GM12878 (cell line): ENCODE results near the gene NOD2. TPM values are rescaled to one million over a fixed set of nuclear protein-coding genes. Genes with fewer than 3 reads are reported as not detected.

Source experiments
- JUND ChIP-seq: IDR thresholded peaks from 2 replicates; pipeline ENCODE4 v1.6.1; 2012; ENCODE audit warnings: low read depth, mild to moderate bottlenecking, low read length, improper control_type of control experiment, moderate library complexity
- MEF2A ChIP-seq: IDR thresholded peaks from 2 replicates; pipeline ENCODE4 v1.6.1; 2011; ENCODE audit warnings: low read depth, mild to moderate bottlenecking, low read length, moderate library complexity; ENCODE audit not compliant: insufficient read depth
- RAD21 ChIP-seq: IDR thresholded peaks from 2 replicates; pipeline ENCODE4 v1.6.1; 2011; ENCODE audit warnings: mild to moderate bottlenecking, low read depth, low read length, moderate library complexity; ENCODE audit not compliant: insufficient read depth
- RUNX3 ChIP-seq: IDR thresholded peaks from 2 replicates; pipeline ENCODE4 v1.6.1; 2012; ENCODE audit warnings: low read length, inconsistent platforms
- STAT3 ChIP-seq: IDR thresholded peaks from 2 replicates; pipeline ENCODE4 v1.6.1; 2011; ENCODE audit warnings: low read depth, low read length, improper control_type of control experiment
- SUPT20H ChIP-seq: IDR thresholded peaks from 2 replicates; pipeline ENCODE4 v1.6.1; 2011; ENCODE audit warnings: low read depth, mild to moderate bottlenecking, low read length, moderate library complexity, borderline replicate concordance; ENCODE audit not compliant: control insufficient read depth
- WRNIP1 ChIP-seq: IDR thresholded peaks from 2 replicates; pipeline ENCODE4 v1.6.1; 2011; ENCODE audit warnings: low read depth, low read length, improper control_type of control experiment, borderline replicate concordance
- polyA plus RNA-seq, 11 experiments: library from polyadenylated mRNA; depleted of rRNA in 4 of 11; unstranded in 6 of 11; stranded (reverse) in 5 of 11; fragments of >200 nt; fragmentation: Nextera tagmentation in 4 of 11; fragmentation: Illumina TruSeq in 1 of 11; extraction: Ambion mirVana in 4 of 11; extraction: Trizol in 1 of 11; gene quantifications; 1 replicate in 1 of 11; 2 replicates in 10 of 11; pipeline versions ENCODE4 v1.2.1 to v1.2.3, GENCODE V29; 2011 to 2016; ENCODE audit warnings: inconsistent platforms in 2 of 11, missing spikeins in 2 of 11, low read depth in 1 of 11
- total RNA-seq, 4 experiments: library from RNA; depleted of rRNA in 3 of 4; stranded (reverse); fragments of >200 nt in 3 of 4; fragmentation: Illumina TruSeq in 1 of 4; extraction: Trizol in 1 of 4; gene quantifications; 2 replicates each; pipeline versions ENCODE4 v1.2.1 to v1.2.3, GENCODE V29; 2013 to 2021
- TF ChIP-seq, protein P1 (sequence below): fragments of 450-650 bp; formaldehyde crosslinking; IDR thresholded peaks from 2 replicates; pipeline ENCODE4 v1.4.0; 2022; ENCODE audit warnings: mild to moderate bottlenecking, moderate library complexity
- TF ChIP-seq, protein P2 (sequence below): IDR thresholded peaks from 2 replicates; pipeline ENCODE4 v1.6.1; 2012; ENCODE audit warnings: low read depth, low read length, improper control_type of control experiment
- TF ChIP-seq, protein P3 (sequence below): fragments of 450-650 bp; IDR thresholded peaks from 2 replicates; pipeline ENCODE4 v1.6.1; 2016; ENCODE audit warnings: mild to moderate bottlenecking
- TF ChIP-seq, protein P4 (sequence below): fragments of 450-650 bp; IDR thresholded peaks from 2 replicates; pipeline ENCODE4 v1.6.1; 2017; ENCODE audit warnings: borderline replicate concordance
- TF ChIP-seq, protein P5 (sequence below): fragments of 450-650 bp; IDR thresholded peaks from 2 replicates; pipeline ENCODE4 v1.6.1; 2018; ENCODE audit warnings: borderline replicate concordance, mild to moderate bottlenecking; ENCODE audit not compliant: partially characterized antibody
- TF ChIP-seq, protein P6 (sequence below): fragments of 450-650 bp; IDR thresholded peaks from 2 replicates; pipeline ENCODE4 v1.6.1; 2017; ENCODE audit warnings: mild to moderate bottlenecking, moderate library complexity

The NOD2 gene
- total and polyA plus RNA-seq, 10 of the 15 experiments (the other 5 are each of a cell fraction or from before 2014, with no cell fraction given) = 1.0 to 18.6 (median 6.7) TPM

DNA sequence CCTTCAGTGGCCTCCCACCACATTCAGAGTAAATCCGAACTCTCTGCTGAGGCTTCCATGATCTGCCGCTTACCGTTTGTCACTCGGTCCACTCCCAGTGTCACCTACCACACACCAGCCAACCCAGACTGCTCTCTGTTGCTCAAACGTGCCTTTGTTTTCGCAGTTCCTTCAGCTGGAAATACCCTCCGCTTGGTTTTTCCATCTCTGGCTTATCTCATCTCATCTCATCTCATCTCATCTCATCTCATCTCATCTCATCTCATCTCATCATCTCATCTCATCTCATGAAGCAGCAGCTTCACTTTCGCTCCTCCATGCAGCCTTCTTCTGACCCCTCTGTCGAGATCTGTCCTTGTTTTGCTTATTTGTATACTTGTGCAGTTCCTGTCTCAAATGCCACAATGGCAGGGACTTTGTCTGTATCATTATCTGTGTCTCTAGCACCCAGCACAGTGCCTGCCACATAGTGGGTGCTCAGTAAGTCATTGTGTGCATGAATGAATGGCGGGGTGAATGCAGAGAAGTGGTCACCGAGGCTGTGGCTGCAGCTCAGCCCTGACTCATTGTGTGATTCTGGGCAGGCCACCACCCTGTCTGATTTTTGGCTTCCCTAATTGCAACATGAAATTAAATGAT, 8.5 kb upstream of the NOD2 start (continued):
- TF ChIP-seq, protein P1, sequence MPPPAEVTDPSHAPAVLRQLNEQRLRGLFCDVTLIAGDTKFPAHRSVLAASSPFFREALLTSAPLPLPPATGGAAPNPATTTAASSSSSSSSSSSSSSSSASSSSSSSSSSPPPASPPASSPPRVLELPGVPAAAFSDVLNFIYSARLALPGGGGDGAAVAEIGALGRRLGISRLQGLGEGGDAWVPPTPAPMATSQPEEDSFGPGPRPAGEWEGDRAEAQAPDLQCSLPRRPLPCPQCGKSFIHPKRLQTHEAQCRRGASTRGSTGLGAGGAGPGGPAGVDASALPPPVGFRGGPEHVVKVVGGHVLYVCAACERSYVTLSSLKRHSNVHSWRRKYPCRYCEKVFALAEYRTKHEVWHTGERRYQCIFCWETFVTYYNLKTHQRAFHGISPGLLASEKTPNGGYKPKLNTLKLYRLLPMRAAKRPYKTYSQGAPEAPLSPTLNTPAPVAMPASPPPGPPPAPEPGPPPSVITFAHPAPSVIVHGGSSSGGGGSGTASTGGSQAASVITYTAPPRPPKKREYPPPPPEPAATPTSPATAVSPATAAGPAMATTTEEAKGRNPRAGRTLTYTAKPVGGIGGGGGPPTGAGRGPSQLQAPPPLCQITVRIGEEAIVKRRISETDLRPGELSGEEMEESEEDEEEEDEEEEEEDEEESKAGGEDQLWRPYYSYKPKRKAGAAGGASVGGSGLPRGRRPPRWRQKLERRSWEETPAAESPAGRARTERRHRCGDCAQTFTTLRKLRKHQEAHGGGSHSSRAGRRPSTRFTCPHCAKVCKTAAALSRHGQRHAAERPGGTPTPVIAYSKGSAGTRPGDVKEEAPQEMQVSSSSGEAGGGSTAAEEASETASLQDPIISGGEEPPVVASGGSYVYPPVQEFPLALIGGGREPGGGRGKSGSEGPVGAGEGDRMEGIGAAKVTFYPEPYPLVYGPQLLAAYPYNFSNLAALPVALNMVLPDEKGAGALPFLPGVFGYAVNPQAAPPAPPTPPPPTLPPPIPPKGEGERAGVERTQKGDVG (CRISPR knock-in tag) = no peak
- peak; percentile 66 for TF ChIP-seq RUNX3
- TF ChIP-seq, protein P2, sequence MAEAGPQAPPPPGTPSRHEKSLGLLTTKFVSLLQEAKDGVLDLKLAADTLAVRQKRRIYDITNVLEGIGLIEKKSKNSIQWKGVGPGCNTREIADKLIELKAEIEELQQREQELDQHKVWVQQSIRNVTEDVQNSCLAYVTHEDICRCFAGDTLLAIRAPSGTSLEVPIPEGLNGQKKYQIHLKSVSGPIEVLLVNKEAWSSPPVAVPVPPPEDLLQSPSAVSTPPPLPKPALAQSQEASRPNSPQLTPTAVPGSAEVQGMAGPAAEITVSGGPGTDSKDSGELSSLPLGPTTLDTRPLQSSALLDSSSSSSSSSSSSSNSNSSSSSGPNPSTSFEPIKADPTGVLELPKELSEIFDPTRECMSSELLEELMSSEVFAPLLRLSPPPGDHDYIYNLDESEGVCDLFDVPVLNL = no peak
- no peak for TF ChIP-seq JUND
- TF ChIP-seq SUPT20H = no peak
- TF ChIP-seq, protein P3, sequence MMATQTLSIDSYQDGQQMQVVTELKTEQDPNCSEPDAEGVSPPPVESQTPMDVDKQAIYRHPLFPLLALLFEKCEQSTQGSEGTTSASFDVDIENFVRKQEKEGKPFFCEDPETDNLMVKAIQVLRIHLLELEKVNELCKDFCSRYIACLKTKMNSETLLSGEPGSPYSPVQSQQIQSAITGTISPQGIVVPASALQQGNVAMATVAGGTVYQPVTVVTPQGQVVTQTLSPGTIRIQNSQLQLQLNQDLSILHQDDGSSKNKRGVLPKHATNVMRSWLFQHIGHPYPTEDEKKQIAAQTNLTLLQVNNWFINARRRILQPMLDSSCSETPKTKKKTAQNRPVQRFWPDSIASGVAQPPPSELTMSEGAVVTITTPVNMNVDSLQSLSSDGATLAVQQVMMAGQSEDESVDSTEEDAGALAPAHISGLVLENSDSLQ = no peak
- TF ChIP-seq, protein P4, sequence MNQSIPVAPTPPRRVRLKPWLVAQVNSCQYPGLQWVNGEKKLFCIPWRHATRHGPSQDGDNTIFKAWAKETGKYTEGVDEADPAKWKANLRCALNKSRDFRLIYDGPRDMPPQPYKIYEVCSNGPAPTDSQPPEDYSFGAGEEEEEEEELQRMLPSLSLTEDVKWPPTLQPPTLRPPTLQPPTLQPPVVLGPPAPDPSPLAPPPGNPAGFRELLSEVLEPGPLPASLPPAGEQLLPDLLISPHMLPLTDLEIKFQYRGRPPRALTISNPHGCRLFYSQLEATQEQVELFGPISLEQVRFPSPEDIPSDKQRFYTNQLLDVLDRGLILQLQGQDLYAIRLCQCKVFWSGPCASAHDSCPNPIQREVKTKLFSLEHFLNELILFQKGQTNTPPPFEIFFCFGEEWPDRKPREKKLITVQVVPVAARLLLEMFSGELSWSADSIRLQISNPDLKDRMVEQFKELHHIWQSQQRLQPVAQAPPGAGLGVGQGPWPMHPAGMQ = no peak
- no peak for TF ChIP-seq MEF2A
- TF ChIP-seq, protein P5, sequence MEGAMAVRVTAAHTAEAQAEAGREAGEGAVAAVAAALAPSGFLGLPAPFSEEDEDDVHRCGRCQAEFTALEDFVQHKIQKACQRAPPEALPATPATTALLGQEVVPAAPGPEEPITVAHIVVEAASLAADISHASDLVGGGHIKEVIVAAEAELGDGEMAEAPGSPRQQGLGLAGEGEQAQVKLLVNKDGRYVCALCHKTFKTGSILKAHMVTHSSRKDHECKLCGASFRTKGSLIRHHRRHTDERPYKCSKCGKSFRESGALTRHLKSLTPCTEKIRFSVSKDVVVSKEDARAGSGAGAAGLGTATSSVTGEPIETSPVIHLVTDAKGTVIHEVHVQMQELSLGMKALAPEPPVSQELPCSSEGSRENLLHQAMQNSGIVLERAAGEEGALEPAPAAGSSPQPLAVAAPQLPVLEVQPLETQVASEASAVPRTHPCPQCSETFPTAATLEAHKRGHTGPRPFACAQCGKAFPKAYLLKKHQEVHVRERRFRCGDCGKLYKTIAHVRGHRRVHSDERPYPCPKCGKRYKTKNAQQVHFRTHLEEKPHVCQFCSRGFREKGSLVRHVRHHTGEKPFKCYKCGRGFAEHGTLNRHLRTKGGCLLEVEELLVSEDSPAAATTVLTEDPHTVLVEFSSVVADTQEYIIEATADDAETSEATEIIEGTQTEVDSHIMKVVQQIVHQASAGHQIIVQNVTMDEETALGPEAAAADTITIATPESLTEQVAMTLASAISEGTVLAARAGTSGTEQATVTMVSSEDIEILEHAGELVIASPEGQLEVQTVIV = no peak
- TF ChIP-seq RAD21 = no peak
- TF ChIP-seq WRNIP1 = no peak
- no peak for TF ChIP-seq STAT3
- TF ChIP-seq, protein P6, sequence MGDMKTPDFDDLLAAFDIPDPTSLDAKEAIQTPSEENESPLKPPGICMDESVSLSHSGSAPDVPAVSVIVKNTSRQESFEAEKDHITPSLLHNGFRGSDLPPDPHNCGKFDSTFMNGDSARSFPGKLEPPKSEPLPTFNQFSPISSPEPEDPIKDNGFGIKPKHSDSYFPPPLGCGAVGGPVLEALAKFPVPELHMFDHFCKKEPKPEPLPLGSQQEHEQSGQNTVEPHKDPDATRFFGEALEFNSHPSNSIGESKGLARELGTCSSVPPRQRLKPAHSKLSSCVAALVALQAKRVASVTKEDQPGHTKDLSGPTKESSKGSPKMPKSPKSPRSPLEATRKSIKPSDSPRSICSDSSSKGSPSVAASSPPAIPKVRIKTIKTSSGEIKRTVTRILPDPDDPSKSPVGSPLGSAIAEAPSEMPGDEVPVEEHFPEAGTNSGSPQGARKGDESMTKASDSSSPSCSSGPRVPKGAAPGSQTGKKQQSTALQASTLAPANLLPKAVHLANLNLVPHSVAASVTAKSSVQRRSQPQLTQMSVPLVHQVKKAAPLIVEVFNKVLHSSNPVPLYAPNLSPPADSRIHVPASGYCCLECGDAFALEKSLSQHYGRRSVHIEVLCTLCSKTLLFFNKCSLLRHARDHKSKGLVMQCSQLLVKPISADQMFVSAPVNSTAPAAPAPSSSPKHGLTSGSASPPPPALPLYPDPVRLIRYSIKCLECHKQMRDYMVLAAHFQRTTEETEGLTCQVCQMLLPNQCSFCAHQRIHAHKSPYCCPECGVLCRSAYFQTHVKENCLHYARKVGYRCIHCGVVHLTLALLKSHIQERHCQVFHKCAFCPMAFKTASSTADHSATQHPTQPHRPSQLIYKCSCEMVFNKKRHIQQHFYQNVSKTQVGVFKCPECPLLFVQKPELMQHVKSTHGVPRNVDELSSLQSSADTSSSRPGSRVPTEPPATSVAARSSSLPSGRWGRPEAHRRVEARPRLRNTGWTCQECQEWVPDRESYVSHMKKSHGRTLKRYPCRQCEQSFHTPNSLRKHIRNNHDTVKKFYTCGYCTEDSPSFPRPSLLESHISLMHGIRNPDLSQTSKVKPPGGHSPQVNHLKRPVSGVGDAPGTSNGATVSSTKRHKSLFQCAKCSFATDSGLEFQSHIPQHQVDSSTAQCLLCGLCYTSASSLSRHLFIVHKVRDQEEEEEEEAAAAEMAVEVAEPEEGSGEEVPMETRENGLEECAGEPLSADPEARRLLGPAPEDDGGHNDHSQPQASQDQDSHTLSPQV = no peak
